HG03060 (cell line): ENCODE data around the gene CCDC154.
"Not testable (repeated sequence)": the region's sequence is repeated elsewhere in the genome, so short reads cannot be mapped to it uniquely, and the experiment has no call there.

Source experiments
- ATAC-seq: cut with Tn5 transposase; IDR thresholded peaks from one replicate; pipeline ENCODE4 v1.9.1; 2021; ENCODE audit warnings: low read depth, moderate number of reproducible peaks; ENCODE audit not compliant: unreplicated experiment

CCDC154 gene

GRCh38 chr16:1474082-1474795 is 29.9 kb upstream of the CCDC154 start:
- ATAC-seq: no peak

GRCh38 chr16:1472974-1473373 is 28.6 kb upstream of the CCDC154 start:
- ATAC-seq: no peak

- no peak for ATAC-seq
Observed at GRCh38 chr16:1471569-1472194, 27.3 kb upstream of the CCDC154 start.

- ATAC-seq: no peak
Observed at GRCh38 chr16:1470481-1471251, 26.3 kb upstream of the CCDC154 start.

- ATAC-seq: no peak
Observed at GRCh38 chr16:1469693-1470201, 25.4 kb upstream of the CCDC154 start.

- not testable (repeated sequence) for ATAC-seq
Observed at GRCh38 chr16:1469141-1469540, 24.8 kb upstream of the CCDC154 start.

- no peak for ATAC-seq
Observed at GRCh38 chr16:1468426-1468810, 24.1 kb upstream of the CCDC154 start.

- no peak for ATAC-seq
Observed at GRCh38 chr16:1466968-1467521, 22.7 kb upstream of the CCDC154 start.

- no peak for ATAC-seq
Observed at GRCh38 chr16:1466054-1466453, 21.7 kb upstream of the CCDC154 start.

GRCh38 chr16:1465567-1465915 is 21.2 kb upstream of the CCDC154 start:
- no peak for ATAC-seq

GRCh38 chr16:1464894-1465566 is 20.7 kb upstream of the CCDC154 start:
- no peak for ATAC-seq

- ATAC-seq: no peak
Observed at GRCh38 chr16:1464196-1464893, 20.0 kb upstream of the CCDC154 start.

GRCh38 chr16:1461146-1461545 is 16.8 kb upstream of the CCDC154 start:
- ATAC-seq: no peak

- no peak for ATAC-seq
Observed at GRCh38 chr16:1460602-1461138, 16.3 kb upstream of the CCDC154 start.

GRCh38 chr16:1459967-1460366 is 15.6 kb upstream of the CCDC154 start:
- ATAC-seq: no peak

GRCh38 chr16:1458977-1459341 is 14.6 kb upstream of the CCDC154 start:
- no peak for ATAC-seq

- ATAC-seq: no peak
Observed at GRCh38 chr16:1458336-1458976, 14.1 kb upstream of the CCDC154 start.

GRCh38 chr16:1457489-1458245 is 13.3 kb upstream of the CCDC154 start:
- no peak for ATAC-seq

- no peak for ATAC-seq
Observed at GRCh38 chr16:1456951-1457350, 12.6 kb upstream of the CCDC154 start.
